Uterus (tissue), 2 donors: ENCODE measurements around the gene PLA2G4F.

Experiments
- CTCF ChIP-seq, 4 experiments: fragments of 200-600 bp in 2 of 4; fragments of 450-650 bp in 2 of 4; sonication (generic) in 2 of 4; IDR thresholded peaks; one replicate each; pipeline ENCODE4 v1.5.1; 2016 to 2019; ENCODE audit warnings: antibody characterized with exemption in 4 of 4, mild to moderate bottlenecking in 2 of 4, moderate library complexity in 1 of 4
- POLR2A ChIP-seq, 2 donors: fragments of 450-650 bp; IDR thresholded peaks; one replicate each; pipeline ENCODE4 v1.6.1; 2016; ENCODE audit warnings: antibody characterized with exemption in 2 of 2, mild to moderate bottlenecking in 1 of 2, moderate library complexity in 1 of 2

GRCh38 chr15:42154956-42155355 is 1.5 kb downstream of the PLA2G4F start:
- no peak for TF ChIP-seq CTCF (IDR thresholded peaks at IDR 0.05)
- TF ChIP-seq POLR2A (IDR thresholded peaks at IDR 0.05), result no peak
